GM19025 (cell line): ENCODE results near the gene ERG.

Source experiments
- ATAC-seq: cut with Tn5 transposase; IDR thresholded peaks from one replicate; pipeline ENCODE4 v1.9.1; 2021; ENCODE audit warnings: mild to moderate bottlenecking, low read depth, moderate library complexity; ENCODE audit not compliant: unreplicated experiment

The ERG gene

GRCh38 chr21:38503583-38503982, 5.3 kb upstream of the ERG start:
- ATAC-seq: no peak

GRCh38 chr21:38500073-38500472, 1.8 kb upstream of the ERG start:
- no peak for ATAC-seq

DNA sequence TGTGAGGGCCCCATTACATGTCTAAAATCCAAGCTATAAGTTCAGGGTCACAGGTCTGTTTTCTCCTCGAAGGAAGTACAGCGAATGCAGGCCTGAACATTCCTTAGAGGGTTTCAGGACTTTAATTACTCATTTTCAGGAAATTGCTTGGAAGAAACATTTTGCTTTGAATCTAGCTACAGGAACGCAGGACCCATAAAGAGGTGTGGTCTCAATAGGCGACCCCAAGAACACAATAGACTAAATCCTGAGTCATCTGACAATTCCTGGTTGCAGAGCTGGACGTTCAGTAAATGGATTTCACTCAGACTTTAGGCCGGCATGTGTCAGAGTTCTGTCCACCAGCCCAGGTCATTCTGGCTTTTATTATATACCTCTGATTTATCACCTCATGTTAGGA, 1.0 kb upstream of the ERG start:
- no peak for ATAC-seq

DNA sequence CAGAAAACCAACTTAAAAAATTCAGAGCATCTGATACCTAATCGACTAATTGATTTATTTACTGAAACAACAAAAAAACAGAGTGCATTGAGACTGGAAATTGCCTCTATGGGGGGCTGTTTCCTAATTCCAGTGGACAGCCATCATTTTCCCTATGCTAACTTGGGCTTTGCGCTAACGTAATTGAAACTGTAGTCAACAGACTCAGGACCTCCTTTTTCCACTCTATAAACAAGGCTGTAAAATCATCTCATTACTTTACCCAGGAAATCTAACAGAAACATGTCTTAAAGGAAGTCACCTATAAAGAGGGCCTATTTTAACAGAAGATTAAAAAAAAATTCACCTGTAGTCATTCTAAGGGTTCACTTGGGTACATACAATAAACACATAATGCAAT, 2.1 kb downstream of the ERG start:
- ATAC-seq: no peak

DNA sequence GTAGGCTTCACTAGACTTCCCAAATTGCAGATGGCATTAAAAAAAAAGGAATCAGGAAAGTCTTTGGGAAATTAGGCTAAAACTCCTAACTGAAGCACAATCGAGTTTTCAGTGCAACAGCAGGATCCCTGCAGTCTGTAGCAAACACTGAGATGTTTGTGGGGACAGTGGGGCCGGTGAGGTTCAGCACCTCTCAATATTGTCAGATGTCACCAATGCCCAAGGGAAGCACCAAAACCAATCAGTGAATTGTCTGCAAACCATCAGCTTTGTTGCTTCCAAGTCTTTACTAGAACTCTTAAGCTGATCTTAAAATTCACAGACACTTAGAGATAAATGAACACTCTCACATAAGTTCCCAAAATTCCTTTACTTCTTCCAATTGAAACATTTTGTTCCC, 2.6 kb downstream of the ERG start:
- ATAC-seq: no peak

DNA sequence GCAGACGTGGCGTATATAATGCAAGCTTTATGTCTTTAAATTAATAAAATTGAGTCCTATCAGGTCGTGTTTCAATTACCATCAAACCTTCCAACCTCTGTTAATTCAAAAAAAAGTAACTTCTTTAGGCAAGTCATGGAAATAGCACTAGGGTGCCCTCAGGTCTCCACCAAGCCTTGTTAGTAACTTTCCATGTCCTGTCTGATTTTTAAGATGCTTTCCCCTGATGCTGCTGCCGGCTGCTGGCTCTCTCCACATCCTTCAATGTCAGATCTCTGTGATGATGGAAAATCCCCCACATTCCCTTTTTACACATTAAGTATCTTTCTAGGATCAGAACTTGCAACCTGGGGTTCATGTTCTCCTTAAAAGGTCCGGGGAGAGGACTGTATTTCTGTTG, 3.0 kb downstream of the ERG start:
- ATAC-seq: no peak

- no peak for ATAC-seq
Observed at GRCh38 chr21:38494703-38495102, 3.6 kb downstream of the ERG start.

- ATAC-seq: no peak
Observed at GRCh38 chr21:38494251-38494642, 4.0 kb downstream of the ERG start.

GRCh38 chr21:38493549-38494250, 4.6 kb downstream of the ERG start:
- ATAC-seq: no peak

- ATAC-seq: no peak
Observed at GRCh38 chr21:38492007-38492406, 6.3 kb downstream of the ERG start.

DNA sequence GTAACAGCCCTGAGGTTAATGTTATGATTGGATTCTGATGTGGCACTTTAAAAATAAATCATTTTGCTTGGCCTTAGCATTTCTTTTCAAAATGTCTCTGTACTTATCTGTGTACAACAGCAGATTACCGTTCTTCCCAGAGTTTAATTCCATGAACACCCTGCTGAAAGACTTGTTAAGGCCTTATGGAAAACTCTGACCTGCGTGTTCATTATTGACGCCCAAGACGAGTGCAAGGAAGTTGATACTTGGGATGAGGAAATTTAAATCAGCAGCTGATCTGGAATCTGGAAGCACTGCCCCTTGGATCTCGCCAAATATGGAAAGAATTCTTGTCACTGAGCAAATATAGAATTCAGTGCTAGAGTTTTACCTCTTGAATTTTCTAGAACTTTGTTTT, 6.7 kb downstream of the ERG start:
- ATAC-seq: no peak

DNA sequence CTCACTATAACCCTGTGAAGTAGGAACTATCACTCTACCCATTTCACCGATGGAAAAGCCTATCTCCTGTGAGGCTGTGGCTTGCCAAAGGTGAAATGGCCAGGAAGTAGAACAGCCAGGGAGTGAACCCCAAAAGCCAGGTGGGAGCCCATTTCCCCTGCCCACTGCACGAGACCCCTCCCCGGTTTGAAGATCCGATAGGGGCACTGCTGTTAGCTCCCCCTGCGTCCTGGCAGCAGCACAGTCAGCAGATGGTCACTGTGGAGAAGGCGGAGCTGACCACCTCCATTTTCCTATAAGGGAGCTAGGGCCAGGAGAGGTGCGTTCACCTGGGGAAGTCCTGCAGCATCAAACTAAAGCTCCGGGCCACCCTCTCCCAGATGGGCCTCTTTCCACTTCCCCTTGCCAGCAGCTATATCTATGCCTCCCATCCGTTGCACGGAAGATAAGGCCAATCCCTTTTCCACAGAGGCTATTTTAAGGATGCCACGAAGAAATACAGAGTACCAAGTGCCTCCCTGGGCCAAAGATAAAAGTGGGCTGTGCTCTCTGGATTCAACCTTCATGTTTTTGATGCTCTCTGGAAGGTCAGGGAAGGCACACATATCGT, 7.8 kb downstream of the ERG start:
- ATAC-seq: no peak

- ATAC-seq: no peak
Observed at GRCh38 chr21:38489729-38490128, 8.5 kb downstream of the ERG start.

GRCh38 chr21:38489271-38489652, 9.0 kb downstream of the ERG start:
- no peak for ATAC-seq

- no peak for ATAC-seq
Observed at GRCh38 chr21:38488640-38489270, 9.5 kb downstream of the ERG start.

DNA sequence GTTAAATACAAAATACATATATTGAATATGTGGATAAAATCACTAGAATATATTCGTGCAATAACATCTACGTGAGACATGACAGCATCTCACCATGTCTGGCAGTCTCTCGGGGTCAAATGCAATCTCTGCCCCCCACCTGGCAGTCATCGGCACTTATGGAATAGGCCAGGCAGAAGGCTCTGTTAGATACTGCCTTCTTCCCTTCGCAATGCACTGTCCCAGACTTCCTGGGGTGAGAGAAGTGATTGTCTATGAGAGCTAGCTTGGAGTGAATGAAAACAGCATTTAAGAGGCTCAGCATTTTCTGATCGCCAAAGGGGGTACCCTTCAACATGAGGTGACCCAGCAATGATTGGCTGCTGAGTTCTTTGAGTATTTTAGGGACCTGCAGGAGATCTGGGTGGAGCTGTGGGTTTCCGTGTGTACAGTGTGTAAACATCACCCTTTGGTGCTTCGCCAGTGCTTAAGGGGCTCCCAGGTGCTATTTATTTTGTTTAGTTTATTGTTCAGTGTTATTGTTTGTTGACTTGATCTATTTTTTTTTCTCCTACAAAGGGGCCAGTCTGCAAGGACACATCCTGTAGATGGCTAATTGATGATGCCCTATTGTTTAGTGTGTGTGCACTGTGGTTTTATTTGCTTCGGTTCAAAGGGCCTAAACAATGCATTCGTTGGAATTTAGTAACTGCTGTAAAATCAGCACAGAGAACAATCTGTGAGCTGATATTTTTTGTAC, 10.2 kb downstream of the ERG start:
- ATAC-seq: no peak

DNA sequence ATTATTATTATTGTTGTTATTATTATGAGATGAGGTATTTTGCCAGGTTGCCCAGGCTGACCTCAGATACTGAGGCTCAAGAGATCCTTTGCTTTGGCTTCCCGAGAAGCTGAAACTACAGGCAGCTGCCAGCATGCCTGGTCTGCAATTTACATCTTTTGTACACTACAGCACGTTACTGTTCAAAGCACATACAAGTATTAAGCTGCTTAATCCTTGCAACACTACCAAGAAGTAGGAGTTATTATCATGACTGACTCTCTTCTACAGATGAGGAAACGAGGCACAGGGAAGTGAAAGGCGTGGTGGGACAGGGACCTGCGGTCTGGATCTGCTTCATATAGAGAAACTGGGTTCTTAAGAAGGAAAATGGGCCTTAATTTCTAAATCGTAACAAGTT, 11.6 kb downstream of the ERG start:
- ATAC-seq: no peak

DNA sequence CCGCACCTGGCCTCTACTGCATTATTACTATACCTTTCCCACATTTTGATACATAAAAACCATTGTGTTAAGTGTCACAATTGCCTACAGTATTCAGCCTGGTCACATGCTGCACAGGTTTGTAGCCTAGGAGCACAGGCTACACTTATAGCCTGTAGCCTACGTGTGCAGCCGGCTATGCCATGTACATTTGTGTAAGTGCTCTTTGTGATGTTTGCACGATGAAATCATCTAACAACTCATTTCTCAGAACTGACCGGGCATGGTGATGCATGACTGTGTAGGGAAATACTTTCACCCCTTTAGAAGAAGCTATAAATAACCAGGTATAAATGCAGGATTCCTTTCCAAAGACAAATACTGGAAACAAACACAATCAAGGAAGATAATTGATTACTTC, 12.1 kb downstream of the ERG start:
- no peak for ATAC-seq

- no peak for ATAC-seq
Observed at GRCh38 chr21:38479641-38480525, 18.4 kb downstream of the ERG start.

- ATAC-seq: no peak
Observed at GRCh38 chr21:38478782-38479181, 19.5 kb downstream of the ERG start.

DNA sequence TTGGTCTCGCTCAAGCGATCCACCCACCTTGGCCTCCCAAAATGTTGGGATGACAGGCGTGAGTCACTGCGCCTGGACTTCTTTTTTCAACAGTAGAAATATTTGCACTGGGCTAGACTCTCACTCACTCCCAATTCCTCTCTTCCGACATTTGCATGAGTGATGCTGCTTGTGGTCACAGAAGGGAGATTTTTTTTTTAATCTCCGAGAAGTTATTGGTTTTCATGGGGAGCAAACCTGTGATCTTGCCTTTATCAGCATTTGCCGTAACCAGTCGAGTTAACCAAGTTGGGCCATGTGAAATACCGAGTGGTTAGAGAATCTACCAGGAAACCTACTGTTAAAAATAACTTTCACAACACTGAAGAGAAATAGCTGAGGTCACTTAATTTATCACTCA, 21.1 kb downstream of the ERG start:
- ATAC-seq: no peak
